Measurements from ENCODE around the gene FBN1.

Gene FBN1

DNA sequence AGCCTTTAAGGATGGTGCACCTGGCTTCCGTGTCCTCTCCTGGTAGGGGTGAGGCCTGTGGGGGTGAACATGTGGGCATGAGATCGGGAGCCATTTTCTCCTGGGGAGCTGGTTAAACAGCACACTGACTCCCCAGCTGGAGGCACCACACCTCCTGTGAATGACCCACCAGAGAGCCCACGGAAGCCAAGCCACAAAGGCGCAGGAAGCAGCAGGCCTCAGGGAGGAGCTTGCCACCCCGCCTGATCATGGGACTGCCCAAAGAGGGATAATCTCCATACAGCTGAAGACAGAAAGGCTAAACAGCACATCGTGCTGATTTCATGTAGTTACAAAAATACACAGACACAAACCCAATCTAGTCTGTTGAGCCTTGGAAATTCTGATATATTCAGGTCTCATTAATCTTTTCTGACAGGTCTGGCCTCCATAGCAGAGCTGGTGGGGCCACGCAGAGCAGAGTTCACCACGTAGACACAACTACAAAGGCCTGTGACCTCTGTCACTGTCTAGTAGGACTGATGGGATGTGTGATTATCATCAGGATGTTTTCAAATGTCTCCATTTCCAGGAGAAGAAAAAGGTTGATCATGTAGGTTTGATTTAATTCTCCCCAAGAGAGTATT lies 239.1 kb downstream of the FBN1 start:
- DNase-seq (ENCODE audit: low spot score) = no peak
- no peak for FAIRE-seq

GRCh38 chr15:48402427-48403177 lies 242.9 kb downstream of the FBN1 start:
- FAIRE-seq (no peak), DNase-seq (ENCODE audit: low spot score) (no peak)

DNA sequence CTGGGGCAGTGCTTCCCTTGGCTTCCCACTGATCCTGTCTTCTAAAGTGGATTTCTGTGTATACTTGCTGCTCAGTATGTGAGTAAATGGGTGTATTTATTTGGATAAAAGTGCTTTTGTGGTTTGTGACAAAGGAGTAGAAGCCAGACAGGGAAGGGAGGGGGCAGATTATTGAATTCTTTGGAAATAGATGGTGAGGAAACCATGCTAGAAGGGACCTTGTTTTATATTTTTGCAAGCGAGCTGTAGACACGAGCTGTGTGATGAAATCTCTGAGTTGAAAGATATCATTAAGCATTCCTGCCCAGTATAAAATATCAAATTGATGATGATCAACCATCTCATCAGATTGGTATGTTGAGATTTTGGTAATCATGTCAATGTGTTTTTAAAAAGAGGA lies 245.4 kb downstream of the FBN1 start:
- DNase-seq (ENCODE audit: low spot score) = no peak
- no peak for FAIRE-seq

DNA sequence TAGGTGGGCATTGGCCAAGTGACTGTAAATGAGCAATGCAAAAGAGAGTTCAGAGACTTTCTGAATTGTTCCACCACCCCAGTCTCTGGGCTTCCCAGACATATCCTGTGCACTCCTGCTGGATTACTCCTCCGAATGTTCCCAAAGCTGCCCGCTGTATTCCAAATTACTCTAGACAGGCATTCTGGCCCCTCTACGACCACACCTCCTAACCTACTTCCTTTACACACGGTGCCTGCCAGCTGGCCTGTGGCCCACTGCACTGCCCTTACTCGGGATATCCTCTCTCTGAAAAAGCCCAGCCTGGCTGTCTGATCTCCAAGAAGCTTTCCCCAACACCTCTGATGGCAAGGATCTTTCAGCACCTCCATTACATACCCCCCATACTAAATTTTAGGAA lies 247.7 kb downstream of the FBN1 start:
- FAIRE-seq (no peak), DNase-seq (ENCODE audit: low spot score) (no peak)

DNA sequence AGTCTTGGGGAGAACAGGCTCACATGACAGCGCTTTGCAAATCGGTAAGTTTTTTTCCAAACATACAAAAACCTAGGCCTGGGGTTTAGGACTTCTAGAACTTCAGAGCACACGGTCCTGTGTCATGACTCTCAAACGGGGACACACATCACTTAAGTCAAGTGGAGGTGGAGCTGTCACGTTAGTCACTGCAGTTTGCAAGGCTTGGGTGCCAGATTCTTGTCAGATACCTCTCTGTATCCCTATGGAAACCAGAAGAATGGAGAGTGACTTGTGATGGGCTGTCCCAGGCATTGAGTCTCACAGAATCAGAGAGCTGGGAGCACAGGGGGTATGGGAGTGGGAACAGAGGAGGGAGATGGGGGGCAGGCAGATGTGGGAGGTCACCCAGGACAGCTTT lies 249.5 kb downstream of the FBN1 start:
- FAIRE-seq (no peak), DNase-seq (ENCODE audit: low spot score) (no peak)

DNA sequence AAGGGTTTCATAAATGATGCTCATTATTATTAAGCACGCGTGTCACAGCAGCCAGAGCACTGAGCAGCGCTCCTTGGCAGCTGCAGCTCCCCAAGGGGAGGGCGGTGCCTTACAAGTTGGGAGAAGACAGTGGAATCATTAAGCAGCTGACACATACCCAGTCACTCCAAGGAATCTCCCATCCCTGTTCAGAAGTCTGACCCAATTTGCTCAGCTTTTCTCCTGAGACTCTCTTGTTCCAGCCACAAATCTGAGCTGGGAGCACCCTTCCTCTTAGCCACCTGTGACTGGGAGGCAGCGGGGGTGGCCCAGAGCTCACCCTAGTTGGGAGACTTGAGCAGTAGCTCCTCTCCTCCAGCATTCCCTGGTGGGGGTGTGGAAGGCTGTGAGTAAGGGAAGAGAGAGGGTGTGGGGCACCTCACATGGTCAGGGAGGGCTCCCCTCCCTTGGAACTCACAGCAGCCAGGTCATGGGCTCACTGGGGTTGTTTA lies 249.9 kb downstream of the FBN1 start:
- FAIRE-seq (no peak), DNase-seq (ENCODE audit: low spot score) (no peak)

GRCh38 chr15:48394970-48395369 lies 250.5 kb downstream of the FBN1 start:
- DNase-seq (ENCODE audit: low spot score) = no peak
- no peak for FAIRE-seq

DNA sequence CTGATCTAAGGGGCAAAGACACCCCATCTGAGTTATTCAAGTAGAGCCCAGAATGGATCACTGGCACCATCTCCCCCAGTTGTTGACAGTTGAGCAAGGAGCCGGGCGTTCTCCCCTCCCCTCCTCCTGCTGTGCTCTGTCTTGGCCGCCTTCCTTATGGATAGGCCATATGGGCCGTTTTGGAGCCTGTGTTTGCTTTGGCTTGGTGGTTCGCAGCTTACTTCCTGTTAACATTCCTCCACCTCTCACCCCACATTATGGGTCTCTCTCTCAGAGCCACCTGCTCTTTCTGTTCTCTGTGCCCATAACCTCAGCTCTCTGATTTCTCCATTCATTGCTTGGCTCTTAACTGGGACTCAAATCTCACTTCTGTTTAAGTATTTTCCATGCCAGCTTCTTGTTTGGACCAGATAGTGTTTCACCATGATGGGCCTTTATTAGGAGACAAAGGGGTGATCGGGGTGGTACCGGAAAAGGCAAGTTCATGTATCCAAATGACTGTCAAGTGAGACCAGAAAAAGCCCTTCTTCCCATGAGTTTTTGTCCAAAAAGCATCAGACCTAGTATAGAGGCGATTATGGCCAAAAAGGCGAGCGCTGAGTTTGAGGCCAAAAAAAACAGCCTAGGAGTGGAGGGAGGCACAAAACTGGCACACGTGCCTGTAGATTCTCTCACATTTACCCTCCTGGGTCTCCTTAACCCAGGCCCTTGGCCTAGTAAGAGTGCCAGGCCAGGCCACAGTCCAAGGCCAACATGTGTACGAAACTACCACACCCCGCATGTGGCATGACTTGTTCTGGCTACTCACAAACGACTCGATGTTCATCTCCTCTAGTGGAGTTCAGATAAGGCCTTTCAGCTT lies 251.6 kb downstream of the FBN1 start:
- DNase-seq (ENCODE audit: low spot score) = no peak
- no peak for FAIRE-seq

DNA sequence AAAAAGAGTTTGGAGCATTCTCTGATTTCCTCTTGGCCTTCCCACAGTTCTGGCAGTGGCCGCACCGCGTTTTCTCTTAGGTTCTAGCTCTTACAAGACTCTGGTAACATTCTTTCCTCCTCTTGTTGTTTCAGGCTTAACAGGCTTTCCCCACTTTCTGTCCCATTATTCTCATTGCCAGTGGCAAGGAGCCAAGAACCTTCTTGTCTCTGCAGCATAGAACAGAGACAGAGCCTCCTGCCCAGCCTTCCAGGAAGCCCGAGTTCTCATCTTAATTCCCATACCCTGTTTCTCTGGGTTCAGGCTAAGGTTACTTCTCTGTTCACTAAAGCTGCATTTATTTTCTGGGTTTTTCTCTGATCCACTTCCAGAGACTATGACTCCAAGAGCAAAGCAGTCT lies 253.2 kb downstream of the FBN1 start:
- FAIRE-seq = no peak
- no peak for DNase-seq (ENCODE audit: low spot score)

- no peak for FAIRE-seq
- DNase-seq (ENCODE audit: low spot score) = no peak
Observed at GRCh38 chr15:48391950-48392349, 253.6 kb downstream of the FBN1 start.

- DNase-seq (ENCODE audit: low spot score) (no peak), FAIRE-seq (no peak)
Observed at GRCh38 chr15:48389691-48390143, 255.8 kb downstream of the FBN1 start.

- FAIRE-seq (no peak), DNase-seq (ENCODE audit: low spot score) (no peak)
Observed at GRCh38 chr15:48388910-48389309, 256.6 kb downstream of the FBN1 start.

DNA sequence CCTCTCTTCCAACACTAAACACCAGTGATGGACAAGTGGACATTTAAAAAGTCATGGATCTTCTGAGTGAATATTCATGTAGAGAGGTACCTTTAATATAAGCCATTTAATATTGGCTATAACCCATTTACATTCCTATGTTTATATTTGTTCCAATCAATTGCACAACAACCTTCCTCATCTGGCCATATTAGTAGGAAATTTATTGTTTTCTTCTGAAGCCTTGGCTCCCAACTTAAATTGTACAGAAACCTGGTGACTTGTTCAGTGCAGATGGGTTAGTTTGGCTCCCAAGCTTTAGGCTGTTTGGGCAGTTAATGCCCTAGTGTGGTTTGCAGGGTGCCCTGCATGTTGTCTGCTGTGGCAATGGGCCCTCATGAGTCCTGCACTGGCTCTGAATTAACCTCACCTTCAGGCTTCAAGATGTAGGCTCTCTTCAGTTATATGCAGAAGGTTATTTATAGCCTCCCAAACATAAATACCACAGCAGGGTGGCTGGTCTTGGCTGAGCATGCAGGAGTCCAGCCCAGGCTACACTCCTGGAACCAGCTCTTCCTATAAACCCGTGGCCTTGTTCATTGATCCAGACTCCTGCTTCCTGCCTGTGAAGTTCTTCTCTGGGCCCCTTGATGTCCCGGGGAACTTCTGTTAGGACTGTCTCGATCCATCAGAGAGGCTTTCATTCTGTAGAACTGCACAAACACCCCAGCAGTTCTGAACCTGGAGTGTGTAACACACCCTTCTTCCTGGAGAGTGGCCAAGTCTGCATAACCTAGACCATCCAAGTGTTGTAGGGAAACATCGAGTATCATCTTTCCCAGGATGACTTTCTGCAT lies 257.3 kb downstream of the FBN1 start:
- no peak for FAIRE-seq

DNA sequence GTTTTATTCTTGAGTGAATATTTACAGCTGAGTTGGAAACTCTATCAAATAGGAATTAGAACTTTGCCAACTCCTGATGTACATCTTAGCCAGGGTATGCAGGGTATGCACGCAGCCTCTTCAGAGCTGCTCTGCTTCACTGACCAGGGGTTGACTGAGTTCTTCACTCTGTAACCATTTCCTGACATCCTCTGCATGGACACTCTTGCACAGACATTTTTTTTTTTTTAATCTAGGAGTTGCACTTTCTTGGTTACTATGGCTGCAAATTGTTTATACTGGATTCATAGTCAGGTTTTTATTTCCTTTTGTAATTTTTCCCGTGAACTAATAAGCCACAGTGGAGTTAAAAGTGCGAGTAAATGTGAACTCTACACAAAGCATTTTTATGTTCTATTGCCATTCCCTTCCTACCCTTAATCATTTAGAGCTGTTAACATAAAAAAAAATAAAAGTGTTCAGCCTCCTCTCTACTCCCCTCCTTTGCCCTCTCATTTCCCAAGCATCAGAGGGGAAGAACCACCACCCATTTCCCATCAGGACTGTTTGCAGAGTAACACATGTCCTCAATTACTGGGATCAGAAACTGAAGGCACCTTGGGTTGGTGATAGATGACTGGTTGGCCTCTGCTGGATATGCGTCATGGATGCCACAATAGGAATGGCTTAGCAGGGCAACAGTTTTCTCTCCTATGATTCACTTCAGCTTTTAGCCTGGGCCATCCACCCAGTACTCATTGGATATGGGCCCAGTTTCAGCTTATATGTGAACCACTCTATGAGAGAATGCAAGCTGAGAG lies 260.3 kb downstream of the FBN1 start:
- DNase-seq (ENCODE audit: low spot score) (no peak), FAIRE-seq (no peak)

More for the DNA sequence above, 257.3 kb downstream of the FBN1 start:
- DNase-seq (ENCODE audit: low spot score) = no peak

GRCh38 chr15:48384616-48385015 lies 260.9 kb downstream of the FBN1 start:
- FAIRE-seq (no peak), DNase-seq (ENCODE audit: low spot score) (no peak)

DNA sequence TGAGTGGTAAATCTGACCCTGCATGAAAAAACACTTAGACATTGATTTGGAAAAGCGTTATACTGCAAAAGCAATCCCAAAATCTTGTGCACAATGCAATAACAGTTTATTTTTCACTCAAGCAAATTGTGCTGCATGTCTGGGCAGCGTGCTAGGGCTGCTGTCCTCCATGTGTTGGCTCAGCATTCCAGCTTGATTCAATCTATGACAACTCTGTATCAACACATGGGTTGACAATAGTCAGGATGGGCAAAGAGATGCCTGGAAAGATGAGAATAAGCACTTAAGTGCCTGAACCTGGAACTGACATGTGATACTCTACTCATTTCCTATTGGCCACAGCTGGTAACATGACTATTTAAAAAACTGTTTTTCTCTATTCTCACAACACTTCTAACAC lies 262.5 kb downstream of the FBN1 start:
- DNase-seq (ENCODE audit: low spot score) = no peak
- no peak for FAIRE-seq

- DNase-seq (ENCODE audit: low spot score) (no peak), FAIRE-seq (no peak)
Observed at GRCh38 chr15:48381861-48382260, 263.6 kb downstream of the FBN1 start.

GRCh38 chr15:48380198-48380597 lies 265.3 kb downstream of the FBN1 start:
- DNase-seq (ENCODE audit: low spot score) (no peak), FAIRE-seq (no peak)

GRCh38 chr15:48375767-48376166 lies 269.7 kb downstream of the FBN1 start:
- no peak for FAIRE-seq

GRCh38 chr15:48374472-48374871 lies 271.0 kb downstream of the FBN1 start:
- no peak for FAIRE-seq
- no peak for DNase-seq (ENCODE audit: low spot score)

More at GRCh38 chr15:48375767-48376166, 269.7 kb downstream of the FBN1 start:
- DNase-seq (ENCODE audit: low spot score) = no peak

Data from urothelium cell line (cell line).